Measurements from ENCODE around the gene PRCD.
"Not testable (repeated sequence)": the region's sequence is repeated elsewhere in the genome, so short reads cannot be mapped to it uniquely, and the experiment has no call there.

PRCD gene

DNA sequence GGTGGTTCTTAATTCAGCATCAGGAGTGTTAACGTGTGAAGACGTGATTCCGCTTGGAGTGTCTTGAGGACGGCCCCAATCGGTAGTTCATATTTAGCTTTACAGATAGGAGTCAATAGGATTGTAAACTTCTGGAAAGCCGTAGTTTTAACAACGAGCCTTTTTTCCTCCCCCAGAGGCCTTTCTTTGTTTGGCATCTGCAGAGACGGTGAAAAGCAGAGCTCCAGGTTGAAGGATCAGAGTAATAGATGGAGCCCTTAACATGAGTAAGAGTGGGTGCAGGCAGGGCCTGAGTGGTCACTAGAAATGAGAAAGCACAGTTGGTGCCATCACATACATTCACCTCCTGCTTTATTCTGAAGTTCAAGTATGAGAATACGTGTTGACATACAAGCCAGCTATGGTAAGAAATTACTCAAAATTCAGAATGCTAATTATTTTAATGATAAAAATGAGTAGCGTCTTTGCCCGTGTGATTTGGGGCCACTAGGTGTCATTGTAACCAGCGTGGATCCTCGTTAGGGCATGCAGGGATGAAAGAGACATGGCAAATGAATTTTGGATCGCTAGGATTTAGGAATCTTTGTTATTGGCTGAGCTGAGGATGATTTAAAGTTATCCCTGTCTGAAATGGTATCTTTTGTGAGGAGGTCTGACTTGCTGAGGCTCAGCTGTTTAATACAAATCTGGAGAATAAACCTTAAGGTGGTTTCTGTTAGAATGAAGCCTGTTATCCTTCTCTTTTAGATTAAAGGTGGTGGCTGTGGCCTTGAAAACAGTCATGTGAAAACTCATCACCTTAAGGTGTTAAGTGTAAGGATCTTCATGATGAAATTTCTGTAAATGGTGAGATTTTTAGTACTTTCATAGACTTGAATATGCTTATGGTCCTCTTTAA lies 18.6 kb downstream of the PRCD start:
- no peak for DNase-seq

DNA sequence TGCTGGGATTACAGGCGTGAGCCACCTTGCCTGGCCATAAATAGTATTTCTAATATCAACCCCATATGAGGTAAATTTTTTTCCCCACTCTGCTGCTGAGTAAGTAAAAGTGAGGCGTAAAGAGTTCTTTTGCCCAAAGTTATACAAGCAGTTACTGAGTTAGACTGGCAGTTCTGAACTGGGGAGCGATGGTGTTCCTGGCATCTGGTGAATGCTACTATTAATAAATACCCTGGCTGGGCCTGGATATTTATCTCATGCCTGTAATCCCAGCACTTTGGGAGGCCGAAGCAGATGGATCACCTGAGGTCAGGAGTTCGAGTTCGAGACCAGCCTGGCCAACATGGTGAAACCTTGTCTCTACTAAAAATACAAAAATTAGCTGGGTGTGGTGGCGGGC lies 19.6 kb downstream of the PRCD start:
- DNase-seq, result not testable (repeated sequence)

DNA sequence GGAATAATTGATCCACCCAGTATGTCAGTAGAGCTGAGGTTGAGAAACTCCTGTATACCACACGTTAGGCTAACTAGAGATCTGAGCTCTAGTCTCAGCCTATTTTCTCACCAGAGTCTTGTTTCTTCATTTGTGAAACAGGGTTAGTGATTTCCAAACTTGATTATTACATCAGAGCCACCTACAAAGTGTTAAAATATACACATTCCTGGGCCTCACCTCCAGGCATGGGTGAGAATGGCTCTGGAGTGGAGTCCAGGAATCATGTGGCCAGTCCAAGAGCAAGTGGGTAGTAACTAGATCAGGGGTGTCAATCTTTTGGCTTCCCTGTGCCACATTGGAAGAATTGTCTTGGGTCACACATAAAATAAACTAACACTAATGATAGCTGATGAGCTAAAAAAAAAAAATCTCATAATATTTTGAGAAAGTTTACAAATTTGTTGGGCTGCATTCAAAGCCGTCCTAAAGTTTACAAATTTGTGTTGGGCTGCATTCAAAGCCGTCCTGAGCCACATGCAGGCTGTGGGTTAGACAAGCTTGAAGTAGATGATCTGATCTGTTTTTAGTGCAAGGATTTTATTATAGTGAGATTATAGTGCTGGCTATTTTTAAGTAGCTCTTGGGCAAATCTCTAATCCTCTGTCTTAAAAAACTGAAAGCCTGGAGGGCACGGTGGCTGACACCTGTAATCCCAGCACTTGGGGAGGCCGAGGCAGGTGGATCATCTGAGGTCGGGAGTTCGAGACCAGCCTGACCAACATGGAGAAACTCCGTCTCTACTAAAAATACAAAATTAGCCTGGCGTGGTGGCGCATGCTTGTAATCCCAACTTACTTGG lies 20.4 kb downstream of the PRCD start:
- no peak for DNase-seq

DNA sequence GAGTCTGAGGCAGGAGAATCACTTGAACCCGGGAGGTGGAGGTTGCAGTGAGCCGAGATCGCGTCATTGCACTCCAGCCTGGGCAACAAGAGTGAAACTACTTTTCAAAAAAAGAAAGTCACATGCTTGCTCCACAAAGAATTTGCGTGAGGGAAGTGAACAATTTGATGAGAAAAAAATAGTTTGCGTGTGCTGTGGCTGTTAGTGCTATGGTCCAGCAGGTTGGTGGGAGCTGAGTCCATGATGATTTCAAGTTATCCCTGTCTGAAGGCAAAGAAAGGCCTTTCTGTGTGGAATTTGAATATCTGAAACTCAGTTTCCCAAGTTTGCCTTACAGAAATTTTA lies 21.0 kb downstream of the PRCD start:
- no peak for DNase-seq

DNA sequence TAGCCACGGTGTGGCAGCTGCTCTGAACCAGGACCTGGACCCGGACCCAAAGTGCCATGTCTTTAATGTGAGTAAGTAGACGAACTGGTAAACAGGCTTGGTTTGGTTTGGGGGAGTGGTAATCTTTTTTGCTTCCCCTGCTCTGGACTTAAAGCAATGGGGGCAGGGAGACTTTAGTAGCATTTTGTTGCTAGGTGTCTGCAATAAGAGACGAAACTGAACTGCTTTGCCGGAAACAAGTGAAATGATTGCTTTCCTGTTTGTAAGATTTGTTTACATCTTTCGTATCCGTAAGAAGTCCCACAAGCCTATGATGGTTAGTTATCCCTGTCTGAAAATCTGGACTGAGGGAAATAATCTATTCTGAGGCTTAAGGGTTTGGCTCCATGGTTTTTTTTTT lies 21.5 kb downstream of the PRCD start:
- no peak for DNase-seq

DNA sequence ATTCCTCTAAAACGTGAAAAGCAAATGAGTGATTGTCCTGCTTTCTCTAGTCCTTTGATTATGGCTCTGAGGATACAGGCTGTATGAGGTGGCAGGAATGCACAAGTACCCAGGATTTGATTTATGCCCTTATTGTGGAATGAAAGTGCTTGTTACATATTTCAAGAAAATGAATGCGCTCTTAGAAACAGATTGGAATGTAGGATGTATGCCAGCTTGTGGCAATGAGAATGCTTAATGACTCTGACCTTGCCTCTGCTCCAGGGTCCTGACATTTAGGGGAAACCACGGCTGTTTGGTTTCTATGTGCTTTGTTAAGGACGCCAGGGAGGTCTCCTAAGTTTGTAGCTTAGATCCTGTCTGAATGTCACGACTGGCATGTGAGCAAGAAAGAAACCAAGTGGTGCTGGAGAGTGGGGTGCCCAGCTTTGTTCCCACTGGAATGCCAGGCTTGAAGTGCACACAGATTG lies 22.0 kb downstream of the PRCD start:
- no peak for DNase-seq

DNA sequence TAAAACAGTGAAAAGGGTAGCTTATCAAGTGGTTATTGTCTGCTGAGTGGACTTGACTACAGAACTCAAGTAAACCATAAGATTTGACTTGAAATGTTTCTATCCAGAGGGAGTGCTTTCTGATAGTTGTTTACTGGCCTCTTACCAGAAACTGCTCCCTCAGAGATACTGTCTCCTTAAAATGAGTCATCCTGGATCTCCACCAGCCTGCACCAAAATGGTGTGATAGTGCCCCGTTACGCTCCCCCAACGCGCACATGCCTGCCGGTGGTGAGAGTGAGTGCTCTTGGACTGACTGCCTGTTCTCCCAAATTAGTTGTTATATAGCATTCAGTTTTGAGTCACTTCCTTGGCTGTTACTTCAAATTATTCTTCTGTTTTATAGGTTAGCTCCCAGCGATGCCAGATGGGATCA lies 22.9 kb downstream of the PRCD start:
- DNase-seq, result no peak

DNA sequence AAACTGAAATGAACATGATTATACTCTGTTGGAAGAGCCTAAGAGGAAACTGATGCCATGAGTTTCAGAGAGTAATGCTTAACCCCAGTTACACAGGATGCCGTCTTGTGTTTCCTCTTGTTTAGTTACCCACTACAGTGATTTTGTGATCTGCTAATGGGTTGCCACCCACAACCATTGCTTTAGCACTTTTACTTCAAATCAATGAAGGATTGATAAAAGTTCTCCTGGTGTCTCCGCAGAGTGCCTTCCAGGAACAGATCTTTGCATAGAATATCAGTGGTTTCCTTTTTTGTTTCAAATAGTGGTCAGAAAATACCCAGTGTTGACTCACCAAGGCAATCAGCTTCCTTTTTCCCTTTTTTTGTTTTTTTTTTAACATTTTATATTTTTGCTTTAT lies 23.5 kb downstream of the PRCD start:
- DNase-seq, result not testable (repeated sequence)

DNA sequence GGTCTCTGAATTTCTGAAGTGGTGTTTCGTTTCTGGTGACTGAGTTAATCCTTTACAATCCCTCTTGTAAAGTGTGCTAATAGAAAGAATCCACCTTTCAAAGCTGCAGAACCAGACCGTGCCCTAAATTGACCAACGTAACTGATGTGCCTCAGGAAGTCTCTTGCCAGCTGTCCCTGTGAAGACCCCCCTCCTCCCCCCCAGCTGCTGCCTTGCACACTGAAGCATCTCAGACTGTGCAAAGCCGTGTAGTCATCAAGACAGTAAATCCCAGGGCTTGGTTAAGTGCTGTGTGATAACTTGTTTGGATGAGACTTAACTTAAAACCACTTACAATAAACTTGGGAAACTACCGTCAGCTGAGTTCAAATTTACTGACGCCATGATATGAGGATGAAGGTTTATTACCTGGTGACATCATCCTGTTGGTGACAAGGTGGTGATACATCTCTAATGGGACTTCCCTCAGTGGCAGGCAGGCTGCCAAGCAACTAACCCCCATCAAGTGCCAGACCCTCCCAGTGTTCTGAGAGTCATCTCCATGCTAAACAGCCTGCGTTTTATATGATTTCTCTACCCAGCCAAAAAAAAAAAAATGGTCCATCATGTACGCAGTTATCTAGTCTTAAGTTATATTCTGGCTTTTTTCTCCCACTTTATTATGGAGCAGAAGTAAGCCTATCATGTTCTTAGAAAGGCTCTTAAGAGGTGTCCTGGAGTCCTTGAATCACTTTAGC lies 25.3 kb downstream of the PRCD start:
- not testable (repeated sequence) for DNase-seq

DNA sequence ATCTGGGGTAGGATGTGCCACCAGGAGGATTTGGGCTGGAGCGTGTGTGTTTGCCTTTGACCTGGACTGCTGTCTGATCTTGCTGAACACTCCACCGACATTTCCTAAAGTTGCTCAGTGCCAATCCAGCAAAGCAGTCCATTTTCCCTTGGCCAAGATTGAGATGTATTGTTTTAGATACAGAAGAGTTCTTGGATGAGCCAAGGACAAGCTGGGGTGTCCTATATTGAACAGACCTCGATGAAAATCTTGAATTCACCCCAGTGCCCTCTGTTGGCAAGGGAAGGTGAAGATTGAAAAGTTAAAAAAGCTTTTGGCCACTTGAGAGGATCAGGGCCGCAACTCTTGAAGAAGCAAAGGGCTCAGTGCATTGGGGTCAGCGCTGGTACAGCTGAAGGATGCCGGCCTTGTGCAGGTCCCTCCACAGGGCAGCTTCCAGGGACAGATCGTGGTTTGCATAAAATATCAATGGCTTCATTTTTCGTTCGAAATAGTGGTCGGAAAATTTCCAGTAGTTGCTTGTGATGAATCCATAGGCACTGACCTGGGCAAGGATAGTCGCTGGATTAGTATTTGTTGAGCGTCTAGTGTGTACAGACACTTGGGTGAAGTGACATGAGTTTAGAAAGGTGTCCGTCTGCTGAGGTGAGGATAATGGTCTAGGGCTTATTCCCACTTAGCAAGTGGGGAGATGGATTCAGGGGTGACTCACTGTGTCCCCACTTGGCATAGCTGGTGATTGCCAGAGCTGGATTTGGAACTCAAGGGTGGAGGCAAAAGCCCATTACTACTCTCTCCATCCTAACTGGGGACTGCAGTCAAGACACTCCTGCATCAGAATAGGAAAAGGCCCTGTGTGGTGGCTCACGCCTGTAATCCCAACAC lies 26.1 kb downstream of the PRCD start:
- no peak for DNase-seq

DNA sequence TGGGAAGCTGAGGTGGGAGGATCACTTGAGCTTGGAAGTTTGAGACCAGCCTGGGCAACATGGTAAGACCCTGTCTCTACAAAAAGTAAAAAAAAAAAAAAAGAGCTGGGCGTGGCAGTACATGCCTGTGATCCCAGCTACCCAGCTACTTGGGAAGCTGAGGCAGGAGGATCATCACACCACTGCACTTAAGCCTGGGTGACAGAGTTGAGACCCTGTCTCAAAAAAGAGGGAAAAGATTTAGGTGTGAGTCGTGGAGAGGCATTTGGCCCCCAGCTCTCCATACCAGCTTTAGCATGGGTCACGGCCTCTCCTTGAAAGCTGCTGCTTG lies 26.7 kb downstream of the PRCD start:
- no peak for DNase-seq

DNA sequence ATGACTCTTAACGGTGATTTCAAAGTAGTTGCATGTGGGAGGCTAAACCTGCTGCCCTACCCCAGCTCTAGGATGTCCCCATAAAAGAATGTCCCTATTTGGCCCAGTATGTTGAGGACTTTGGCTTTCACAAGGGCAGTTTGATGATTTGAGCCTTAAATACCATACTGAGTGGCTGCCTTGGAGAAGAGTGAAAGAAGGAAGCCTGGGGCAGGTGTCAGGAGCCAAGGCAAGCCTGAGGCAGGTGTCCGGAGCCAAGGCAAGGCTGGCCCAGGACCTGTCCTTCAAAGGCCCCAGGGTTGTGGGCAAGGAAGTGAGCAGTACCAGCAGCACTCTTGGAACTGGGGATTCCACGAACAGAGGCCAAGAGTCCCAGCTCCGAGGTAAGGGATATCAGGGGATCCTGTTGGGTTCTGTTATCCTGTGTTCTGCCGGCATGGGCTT lies 27.2 kb downstream of the PRCD start:
- no peak for DNase-seq

DNA sequence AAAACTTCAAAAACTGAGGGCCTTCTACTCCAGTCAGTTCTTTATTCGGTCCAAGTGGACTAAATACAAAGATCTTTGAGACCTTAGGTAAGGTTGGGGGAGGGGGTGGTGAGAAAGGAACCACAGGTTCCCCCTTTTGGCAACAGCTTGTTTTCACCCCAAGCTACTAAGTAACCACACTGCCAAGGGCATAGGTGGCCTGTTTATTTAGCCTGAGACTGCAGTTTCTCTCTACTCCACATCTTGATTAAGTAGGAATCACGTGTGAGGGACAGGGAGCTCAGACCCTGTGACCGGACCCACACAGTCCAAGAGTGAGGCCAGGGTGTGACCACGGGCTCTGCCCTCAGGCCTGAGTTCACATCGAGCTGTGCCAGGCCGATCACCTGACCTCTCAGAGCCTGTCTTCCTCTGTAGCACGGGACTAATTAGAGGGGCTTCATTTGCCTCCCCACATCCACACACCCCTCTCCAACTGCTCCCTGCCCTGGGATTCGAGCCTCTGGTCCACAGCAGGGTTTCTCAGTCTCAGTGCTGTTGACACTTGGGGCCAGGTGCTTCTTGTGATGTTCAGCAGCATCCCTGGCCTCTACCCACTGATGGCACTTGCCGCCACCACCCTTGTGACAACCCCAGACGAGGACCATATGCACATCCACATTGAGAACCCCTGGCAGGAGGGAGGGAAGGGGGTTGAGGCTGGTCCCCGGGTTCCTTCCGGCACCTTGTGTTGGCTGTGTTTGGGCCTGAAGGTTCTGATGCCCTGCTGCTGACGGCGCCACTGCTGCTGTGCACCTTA lies 28.0 kb downstream of the PRCD start:
- DNase-seq, result no peak

DNA sequence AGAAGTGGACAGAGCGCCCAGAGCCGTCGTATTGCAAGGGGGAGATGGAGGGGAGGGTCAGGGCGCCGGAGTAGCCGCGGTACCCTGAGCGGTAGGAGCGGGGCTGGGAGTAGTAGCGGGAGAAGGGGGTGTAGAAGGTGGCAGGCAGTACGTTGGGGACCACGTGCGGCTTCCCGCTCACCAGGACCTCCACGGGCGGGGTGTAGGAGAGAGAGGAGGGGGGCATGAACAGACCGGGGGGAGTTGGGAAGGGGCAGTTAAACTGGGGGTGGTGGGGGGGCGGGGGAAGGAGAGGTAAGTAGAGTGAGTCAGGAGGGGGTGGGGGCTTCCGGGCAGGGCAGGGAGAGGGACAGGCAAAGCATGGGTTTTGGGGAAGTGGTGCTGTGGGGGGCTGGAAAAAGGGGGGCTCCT lies 29.0 kb downstream of the PRCD start:
- no peak for DNase-seq

DNA sequence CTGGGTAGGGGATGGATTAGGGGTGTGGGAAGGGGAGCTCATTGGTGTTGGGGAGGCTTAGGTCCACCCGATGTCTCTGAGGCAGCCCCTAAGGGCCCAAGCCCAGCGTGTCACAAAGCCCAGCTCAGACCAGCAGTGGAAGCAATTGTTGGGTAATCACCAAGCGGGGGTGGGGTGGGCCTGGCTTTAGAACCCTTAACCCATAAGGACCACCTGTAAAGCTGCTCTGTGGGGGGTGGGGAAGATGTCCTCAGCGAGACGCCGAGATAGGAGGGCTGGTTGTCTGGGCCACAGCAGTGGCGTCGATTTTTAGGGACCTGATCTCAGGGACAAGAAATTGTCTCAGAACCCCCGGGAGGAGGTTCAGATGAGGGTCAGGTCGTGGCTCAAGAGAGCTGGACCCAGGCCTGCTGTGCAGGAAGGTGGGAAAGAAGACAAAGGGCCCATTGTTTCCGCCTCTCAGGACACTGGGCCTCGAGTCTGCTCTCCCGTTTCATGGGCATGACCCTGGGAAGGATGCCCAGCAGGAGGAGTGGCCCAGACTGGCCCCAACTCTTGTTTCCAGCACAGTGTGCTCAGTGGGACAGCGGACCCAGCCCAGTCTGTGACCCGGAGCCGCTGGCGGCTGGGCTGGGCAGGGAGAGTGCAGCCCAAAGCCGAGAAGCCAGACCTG lies 29.9 kb downstream of the PRCD start:
- DNase-seq, result no peak

DNA sequence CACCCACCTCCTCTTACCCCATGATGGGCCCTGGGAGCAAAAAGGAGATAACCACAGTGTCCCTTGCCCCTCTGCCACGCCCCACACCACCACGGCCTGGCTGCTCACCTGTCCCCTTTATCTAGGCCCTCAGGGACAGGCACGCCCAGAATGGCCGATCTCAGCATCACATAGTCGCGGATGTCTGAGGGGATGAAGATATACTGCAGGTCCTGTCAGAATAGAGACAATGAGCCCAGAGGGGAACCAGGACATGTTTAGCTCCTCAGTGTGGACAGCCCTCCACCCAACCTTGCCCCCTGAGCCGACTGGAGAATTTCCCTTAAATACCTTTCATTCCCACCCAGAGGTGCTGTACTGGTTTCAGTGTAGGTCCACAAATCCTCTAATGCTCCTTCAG lies 30.6 kb downstream of the PRCD start:
- no peak for DNase-seq

DNA sequence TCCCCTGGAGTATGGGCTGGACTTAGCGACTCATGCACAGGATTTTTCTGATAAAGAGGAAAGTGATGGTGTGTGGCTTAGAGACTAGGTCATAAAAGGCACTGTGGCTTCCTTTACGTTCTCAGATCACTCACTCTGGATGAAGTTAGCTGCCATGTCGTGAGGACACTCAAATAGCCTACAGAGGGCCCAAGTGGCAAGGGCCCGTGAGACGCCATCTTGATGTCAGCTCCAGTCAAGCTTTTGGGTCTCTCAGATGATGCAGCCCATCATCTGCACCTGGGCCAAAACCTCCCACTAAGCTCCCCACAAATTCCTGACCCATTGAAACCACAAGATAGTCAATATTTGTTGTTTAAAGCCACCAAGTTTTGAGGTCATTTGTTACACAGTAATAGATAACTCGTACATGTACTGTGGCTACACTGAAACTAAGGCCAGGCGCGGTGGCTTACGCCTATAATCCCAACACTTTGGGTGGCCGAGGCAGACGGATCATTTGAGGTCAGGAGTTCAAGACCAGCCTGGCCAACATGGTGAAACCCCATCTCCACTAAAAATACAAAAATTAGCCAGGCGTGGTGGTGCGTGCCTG lies 31.1 kb downstream of the PRCD start:
- no peak for DNase-seq

DNA sequence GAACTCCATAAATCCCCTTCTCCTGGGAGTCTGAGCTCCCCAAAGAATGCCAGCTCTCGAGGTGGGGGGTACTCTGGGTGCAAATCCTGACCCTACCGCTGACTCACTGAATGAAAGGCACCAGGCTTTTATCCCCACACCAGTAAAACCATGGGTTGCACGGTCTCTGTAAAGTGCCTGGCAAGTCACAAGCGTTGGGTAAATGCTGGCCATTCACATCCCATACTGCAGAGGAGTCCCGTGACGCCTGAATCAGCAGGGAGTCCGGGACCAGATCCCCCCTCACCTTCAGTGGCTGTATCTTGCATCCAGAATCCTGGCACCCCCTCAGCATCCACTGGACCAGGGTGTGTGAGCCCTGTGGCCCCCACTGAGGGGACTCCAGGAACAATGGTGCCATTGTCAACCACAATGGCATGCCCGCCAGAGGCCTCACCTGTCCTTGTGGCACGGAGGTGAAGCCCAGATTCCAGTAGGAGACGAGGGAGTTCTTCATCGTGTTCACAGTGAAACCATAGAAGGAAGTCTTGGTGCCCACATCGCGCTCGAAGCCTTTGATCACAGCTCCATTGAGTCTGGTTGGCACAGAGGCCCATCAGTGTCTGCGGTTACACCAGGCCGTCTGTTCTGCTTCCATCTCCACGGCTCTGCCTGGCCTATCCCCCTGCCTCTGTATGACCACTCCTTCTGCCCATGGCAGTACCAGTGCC lies 32.5 kb downstream of the PRCD start:
- no peak for DNase-seq

DNA sequence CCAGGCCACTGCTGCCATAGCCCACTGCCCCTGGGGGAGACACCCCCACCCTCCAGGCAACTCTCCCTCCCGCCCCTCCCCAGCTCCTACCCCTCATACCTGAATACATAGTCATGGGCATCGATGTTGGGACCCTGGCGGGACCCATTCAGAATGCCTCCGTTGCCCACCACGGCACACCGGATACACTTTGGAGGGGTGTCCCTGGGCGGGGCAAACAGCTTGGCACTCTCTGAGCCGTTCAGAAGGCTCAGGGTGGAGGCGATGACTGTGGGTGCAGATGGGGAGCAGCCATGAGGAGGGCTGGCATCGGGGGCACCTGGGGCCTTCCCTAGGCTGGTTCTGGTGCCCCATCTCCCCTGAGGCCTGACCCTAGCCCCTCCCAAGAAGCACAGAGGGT lies 33.3 kb downstream of the PRCD start:
- DNase-seq, result no peak

DNA sequence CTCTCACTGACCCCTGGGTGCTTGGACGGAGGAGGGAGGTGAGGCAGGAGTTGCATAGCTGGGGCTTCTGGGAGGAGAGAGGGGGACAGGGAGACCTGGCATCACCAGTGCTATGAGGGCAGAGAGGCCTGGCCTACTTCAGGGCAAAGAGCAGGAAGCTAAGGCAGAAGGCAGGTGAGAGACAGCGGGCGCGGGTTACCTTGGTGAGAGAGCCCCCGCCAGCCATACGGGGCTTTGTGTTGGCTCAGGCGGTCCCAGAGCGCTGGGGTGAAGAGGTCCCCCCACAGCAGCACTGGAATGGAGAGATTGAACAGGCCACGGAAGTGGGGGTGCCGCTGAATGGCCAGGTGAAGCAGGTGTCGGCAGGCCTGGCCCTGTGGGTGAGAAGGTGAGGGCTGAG lies 34.3 kb downstream of the PRCD start:
- DNase-seq, result no peak
